GM21825 (cell line): ENCODE results near the gene MUSTN1.

ENCODE experiments used
- ATAC-seq: cut with Tn5 transposase; IDR thresholded peaks from one replicate; pipeline ENCODE4 v1.9.1; 2021; ENCODE audit warnings: mild to moderate bottlenecking, moderate library complexity; ENCODE audit not compliant: unreplicated experiment

The MUSTN1 gene

DNA sequence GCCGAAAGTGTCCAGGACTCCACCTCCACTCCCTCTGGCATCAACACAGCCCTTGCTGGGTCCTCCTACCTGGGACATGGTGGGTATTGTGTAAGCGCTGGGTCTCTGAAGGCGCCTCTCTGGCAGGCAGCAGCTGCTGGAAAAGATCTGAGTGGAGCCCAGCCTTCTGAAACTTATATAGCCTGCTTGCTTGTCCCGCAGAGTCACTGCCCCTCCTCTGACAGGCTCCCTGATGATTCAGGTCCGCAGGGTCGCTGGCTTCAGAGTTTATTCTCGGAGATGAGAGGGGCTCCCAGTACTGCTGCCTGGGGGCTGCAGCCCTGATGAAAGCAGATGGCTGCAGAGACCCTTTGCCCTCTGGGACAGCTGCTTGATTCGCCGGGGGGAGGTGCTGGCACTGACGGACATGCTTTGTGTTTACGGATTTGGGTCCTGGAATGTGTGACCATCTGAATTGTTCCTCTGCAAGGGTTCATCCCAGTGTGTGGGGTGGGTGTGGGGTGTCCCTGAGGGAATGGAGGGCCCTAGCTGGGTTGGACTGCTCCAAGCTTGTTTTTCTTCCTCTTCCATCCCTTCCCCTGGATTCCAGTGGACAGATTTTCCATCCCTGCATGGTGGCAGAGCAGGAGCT is at the start of gene MUSTN1:
Gene MUSTN1, minus strand, starts transcription at position 149 of the 631 bp plus-strand sequence. Its CDS starts 71 bp downstream, at position 78.
- no peak for ATAC-seq

DNA sequence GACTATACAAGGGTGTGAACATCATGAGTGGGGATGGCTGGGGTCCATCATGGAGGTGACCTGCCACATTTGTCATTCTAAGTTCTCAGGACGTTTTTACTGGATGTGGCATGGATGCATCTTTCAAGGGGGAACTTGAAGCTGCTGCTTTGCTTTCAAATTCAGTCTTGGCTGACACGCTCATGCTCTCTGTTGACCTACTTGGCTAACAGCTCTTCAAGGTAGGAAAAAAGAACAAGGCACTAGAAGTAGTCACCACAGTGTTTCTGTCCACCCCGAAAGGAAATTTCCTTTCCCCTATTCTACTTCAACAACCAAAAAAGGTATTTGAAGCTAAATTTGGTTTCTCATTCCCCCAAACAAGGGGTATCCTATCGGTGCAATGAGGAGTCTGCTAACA is 47.6 kb upstream of the MUSTN1 start:
- ATAC-seq, result no peak

DNA sequence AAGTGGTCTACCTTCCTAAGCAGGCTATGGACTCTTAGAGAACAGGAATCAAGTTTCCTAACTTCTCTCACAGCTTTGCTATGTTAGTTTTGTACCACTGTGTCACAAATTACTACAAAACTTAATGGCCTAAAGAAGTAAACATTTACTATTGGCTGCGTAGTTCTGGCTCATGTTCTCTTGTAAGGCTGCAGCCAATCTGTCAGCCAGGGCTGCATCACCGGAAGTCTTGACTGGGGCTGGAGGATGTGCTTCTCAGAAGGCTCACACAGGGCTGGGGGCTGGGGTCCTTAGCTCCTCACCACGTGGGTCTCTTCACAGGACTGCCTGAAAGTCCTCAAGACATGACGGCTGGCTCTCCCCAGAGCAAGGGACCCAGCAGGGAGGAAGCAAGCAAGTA is 47.1 kb upstream of the MUSTN1 start:
- no peak for ATAC-seq

DNA sequence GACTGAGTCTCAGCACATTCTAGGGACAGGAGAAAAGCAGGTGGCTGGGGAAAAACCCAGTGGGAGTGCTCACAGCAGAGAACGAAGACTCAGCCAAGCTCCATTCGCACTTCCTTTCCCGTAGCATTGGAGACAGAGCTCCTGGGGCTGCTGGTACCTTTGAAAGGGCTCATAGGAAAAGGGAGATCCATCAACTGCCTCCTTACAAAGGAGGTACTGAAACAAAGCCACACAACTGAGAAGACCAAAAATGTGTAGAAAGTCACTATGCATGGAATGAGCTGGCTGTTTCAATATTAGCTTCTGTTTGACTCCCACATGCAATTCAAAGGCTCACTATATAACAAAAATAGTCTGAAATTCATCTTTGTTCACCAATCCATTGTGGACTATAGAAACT is 45.7 kb upstream of the MUSTN1 start:
- peak; percentile 48 for ATAC-seq

DNA sequence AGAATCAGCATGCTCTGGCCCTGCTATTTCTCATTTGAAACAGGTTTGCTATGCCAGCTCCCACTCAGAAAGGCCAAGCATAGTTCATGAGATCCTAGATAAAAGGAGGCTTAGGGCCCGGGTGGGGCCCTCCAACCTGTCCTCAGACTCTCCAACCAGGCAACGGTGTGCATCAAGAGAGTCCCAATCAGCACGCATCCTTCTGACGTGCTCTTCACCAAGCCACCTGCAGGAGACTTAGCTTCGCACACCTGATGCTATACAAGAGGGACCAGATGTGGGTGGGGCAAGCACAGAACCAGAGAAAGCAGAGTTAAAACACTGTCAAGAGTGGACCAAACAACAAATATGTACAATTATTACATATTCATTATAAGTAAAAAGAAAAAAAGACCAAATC is 45.2 kb upstream of the MUSTN1 start:
- no peak for ATAC-seq

DNA sequence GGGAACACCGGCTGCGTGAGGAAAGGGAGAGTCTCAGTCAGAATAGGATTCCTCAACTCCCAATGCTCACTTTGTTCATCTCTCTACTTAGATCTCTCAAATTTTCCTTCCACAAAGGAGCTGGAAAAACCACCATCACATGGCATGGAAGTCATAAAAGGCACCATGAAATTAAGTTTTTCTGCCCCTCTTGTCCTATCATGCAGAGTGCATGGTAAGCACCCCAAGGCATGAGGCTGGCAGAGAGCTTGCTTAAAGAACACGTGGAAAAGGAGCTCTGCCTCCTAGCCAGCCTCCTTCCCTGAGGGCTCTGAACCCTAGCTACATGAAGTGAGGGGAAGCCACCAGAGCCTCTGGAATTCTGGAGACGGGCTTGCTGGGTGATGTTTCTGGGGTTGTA is 44.8 kb upstream of the MUSTN1 start:
- no peak for ATAC-seq

DNA sequence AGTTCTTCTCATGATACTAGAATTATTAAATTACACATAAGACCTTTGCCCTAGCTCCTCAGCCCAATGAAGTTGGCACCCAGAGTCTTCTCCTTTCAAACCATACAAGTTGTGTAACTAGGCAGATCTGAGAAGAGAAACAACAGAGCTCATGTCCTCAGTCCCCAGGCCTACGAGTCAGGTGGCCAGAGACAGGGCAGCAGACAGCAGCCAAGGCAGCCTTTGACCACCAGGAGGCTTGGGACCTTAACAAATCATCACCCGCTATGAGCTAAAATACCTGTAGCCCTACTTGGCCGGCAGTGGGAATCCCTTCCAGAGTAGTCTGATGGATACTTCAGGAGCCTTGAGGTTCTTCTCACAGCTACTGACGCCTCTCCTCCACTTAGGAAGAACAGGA is 44.3 kb upstream of the MUSTN1 start:
- ATAC-seq, result no peak

DNA sequence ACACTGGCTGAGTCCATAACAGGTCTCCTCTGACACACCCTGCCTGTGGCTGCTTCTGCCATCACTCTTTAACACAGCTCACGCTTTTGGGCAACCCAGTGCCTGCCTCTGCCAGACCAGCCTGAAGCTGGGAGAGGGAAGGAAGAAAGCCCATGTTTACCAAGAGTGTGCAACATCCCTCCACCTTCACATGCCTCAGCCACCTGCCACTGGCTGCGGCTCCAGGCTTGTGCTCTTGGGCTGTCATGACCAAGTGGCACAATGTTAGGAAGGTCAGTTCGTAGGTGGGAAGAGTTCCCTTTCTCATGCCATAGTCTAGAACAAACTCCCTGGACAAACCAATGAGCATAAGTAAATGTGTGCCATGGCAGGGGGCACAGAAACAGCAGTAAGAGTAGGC is 42.3 kb upstream of the MUSTN1 start:
- ATAC-seq, result no peak

DNA sequence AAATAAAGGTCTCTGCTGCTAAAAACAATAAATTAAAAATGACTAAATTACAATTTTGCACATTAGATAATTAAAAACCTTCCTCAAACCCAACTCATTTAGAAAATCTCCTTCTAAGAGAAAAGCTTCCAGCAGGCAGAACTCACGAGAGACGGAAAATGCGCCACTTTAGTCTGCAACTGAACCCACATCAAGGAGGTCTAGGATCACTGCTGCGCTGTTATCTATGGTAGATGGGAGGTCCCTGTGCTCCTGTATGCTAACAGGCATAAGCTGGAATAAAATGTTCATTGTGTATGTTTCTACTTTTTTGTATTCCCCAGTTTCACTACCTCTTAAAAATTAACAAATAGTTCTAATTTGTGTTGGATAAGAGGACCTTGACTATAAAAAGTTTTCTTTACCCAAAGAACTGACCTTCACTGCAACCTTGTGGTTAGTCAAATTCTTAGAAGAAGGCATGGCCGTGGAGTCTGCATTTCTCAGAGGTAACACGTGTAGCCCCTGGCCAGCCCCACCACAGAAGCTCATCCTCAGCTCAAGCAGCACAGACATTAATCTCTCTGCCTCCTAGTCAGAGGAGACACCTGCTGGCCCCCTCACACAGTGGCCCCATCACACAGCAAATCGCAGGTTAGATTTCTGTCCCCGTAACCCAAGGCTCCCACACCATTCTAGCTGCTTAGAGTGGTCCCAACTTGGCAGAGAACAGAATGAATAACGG is 40.2 kb upstream of the MUSTN1 start:
- no peak for ATAC-seq

DNA sequence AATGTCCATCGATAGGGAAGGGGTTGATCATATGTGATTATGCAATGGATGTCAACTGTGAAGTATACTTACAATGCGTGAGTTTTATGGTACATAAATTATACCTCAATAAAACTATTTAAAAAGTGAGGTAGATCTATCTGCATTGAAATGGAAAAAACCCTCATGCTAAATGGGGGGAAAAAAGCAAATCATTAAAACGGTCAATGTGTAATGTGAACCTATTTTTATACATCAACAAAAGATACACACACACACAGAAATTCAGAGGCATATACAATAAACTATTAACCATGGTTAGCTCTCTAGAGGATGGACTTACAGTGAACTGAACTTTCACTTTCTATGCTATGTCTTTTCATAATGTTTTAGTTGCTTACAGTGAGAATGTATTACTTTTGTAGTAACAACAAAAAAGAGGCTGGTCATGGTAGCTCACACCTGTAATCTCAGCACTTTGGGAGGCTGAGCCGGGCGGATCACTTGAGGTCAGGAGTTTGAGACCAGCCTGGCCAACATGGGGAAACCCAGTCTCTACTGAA is 39.4 kb upstream of the MUSTN1 start:
- ATAC-seq, result no peak

DNA sequence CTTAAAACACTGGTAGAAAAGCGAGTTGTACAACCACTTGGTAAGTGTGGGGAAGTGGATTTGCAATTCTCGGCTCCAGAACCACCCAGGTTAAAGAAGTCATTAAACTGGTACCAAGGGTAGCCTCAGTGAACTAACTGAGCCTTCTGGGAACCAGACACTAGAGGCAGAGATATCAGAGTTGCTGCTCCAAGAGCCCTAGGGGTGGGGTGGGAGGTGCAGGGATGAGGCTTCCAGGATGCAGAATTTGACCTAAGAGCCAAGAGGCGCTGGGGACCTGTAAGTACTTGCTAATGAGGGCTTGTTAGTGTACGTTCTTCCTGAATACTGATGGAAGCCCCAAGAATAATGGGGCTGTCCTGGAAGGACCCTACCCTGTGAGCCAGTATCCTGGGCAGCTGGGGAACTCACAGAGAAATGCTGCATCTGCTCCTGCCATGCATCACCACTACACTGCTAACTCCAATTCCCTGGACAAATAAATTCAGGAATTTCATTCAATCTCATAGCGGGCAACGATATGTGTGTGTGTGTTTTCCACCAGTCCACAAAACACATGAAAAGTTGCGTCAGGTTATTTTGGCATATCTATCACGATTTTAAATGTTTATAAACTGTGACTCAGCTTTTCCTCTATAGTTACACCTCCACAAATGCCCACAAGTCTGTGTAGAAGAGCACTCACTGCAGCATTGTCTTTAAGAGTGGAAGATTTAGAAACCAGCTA is 38.8 kb upstream of the MUSTN1 start:
- no peak for ATAC-seq

DNA sequence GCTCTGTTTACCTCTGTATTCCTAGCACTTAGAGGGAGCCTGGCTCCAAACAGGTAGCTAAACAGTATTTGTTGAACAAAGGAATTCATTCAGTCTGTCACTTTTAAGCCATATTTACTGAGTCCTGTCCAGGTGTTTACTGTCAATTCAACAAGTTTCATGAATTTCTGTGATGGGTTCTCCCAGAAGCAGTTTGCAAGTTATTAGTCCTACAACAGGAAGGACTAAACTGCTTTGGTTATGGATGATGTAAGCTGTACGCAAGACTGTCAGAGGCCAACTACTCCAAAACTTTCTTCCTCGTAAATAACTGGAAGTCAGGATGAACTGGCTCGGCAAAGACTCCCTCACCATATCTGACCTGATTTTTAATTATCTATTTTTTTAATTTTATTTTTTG is 37.4 kb upstream of the MUSTN1 start:
- ATAC-seq, result no peak

DNA sequence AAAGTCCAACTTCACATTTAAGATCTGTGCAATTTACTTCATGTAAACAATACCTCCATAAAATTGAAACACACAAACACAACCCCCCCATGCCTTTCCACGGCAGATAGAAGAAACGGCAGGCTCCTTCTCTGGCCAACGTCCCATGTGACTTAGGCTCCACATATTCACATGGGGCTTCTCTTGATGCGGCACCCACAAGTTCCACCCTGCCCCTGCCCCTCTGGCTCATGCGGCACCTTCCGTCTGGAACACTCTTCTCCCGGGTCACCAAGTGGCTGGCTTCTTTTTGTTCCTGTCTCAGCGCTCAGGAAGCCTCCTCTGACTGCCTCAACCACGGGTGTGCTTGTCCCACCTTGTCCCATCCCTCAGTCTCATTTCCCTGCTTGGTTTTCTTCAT is 36.9 kb upstream of the MUSTN1 start:
- no peak for ATAC-seq

DNA sequence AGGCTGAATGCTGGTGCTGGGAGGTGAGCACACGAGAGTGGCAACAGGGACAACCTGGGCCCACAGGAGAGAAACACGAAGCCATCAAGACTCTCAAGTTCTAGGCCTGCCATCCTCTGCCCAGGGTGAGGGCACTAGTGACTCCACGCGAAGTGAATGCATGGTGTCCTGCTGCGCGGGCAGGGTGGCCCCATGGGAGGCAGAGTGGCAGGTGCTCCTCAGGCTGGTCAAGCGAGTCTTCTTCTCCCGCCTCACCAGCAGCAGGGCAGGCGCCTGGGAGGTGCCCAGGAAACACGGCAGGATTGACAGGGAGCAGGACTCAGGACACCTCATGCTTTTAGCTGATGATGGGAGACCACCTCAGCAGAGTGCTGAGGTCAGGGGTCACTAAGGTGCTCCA is 35.7 kb upstream of the MUSTN1 start:
- ATAC-seq, result no peak

DNA sequence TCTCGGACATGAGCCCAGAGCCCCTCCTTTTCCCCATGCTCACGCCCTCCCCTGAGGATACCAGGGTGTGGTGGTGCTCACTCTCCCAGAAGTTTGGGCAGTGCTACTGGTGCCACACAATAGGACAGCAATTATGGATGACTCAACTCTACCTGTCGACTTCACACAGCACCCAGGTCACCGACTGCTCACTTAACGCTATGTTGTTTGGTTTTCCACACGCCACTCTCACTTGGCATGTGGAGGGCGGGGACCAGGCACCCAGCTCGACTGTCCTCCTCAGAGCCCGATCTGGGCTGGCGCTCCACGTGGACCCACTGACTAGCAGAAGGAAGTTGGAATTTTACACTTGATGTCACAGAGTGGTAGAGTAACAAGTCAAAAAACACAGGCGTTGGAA is 31.6 kb upstream of the MUSTN1 start:
- no peak for ATAC-seq

DNA sequence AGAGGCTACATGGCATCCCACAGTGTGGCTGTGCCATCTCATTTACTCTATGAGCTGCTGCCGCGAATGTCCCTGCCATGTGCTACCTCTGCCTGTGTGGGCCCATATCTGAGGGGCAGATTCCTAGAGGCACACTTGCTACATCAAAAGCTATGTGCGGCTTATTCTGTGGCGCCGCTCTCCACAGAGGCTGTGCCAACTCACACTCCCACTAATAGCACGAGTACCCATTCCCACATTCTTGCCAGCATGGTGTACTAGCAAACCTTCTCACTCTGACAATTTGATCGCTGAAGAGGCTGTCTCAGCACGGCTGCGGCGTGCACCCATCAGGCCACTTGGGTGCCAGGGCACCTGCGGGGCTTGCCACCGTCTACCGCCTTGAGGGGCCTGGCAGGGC is 31.2 kb upstream of the MUSTN1 start:
- ATAC-seq, result no peak

DNA sequence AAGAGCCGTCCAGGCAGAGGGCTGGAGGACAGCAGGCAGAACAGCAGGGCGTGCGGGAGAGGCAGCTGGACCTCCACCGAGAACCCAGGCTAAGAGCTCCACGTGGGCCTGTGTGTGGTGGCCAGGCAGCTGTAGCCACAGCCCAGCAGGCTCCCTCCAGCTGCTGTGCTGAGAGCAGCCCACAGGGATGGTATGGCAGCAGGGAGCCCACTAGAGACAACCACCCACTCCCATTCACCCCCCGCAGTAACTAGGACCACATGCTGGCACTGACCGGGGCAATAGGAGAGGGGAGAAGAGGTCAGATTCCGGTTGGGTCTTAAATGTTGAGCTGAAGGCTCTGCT is 25.6 kb upstream of the MUSTN1 start:
- ATAC-seq, result no peak

DNA sequence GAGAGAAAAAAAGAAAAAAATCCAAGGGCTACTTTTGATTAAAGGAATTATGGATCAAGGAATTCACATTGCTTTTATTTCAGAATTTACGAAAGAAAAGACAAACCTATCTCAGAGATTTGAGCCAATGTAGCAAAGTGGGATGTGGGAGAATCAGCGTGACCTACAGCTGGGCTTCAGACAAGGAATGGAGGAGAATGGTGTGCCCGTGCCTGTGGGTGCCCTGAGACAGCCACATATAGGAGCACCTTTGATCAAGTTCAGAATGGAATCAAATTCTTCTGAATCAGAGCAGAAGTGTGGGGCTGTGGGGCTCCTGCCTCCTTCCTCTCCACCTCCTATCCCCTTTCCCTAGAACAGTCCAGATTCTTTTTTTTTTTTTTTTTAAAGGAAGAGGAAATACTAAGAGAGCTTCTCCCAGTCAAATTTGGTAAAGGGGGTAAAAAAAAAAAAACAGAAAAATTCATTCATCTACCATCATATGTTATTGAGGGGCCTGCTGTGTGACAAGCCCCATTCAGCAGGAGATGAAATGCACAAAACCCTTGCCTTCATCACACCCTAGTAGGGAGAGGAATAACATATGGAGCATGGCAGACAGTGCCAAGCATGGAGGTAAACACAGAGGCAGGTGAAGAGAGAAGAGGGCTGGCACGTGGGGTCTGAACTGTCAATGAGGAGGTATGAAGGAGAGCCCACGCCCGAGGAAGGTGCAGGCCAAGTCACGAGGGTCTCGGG is 25.0 kb upstream of the MUSTN1 start:
- no peak for ATAC-seq

DNA sequence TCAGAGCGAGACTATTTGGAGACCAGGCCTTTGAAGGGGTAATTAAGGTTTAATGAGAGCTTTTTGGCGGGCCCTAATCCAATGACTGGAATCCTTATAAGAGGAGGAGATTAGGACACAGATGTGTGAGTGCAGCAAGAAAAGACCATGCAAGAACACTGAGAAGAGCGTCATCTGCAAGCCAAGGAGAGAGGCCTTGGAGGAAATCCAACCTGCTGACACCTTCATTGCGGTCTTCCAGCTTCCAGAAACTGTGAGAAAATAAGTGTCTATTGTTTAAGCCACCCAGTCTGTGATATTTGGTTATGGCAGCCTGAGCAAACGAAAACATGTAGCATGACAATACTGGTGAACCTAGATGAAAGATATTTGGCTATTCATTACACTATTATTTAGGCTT is 23.0 kb upstream of the MUSTN1 start:
- no peak for ATAC-seq

DNA sequence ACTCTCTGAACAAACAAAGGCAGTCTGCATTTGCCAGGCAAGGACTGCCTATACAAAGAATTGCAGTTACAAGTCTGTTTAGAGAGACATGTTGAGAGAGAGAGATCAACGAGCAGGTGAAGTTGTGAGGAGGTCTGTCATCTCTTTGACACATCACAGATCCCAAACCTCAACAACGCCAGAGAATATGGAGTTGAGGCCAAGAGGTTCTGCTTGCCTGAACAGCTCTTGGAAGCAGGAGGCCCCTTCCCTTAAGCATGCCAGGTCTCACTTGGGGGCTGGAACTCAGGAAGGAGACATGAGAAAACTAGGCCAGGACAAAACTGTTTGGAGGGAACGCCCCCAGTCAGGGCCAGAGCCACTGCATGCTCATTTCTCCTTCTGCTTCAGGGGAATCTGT is 22.3 kb upstream of the MUSTN1 start:
- ATAC-seq, result no peak

DNA sequence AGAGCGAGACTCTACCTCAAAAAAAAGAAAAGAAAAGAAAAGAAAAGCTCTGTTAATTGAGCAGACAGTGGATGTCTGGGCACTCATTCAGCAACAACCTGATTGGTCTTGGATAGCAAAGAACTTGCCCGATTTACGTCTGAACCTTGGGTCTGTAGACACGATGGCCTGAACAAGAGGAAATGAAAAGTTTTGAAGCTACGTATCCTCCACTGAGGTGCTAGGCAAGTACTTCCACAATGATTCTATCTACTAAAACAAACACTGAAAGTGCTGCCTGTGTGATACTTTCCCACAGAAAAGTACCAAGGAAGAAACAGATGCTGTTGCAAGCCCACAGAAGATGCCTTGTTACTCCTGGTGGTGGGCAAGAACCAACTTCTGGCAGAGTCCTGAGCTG is 21.8 kb upstream of the MUSTN1 start:
- no peak for ATAC-seq
